GM18498 (cell line): ENCODE measurements around the gene KCNJ10.

Experiments
- ATAC-seq: cut with Tn5 transposase; IDR thresholded peaks from one replicate; pipeline ENCODE4 v1.9.1; 2021; ENCODE audit warnings: mild to moderate bottlenecking, moderate library complexity; ENCODE audit not compliant: unreplicated experiment

KCNJ10 gene

GRCh38 chr1:160084771-160085321, 14.9 kb upstream of the KCNJ10 start:
- ATAC-seq: no peak

DNA sequence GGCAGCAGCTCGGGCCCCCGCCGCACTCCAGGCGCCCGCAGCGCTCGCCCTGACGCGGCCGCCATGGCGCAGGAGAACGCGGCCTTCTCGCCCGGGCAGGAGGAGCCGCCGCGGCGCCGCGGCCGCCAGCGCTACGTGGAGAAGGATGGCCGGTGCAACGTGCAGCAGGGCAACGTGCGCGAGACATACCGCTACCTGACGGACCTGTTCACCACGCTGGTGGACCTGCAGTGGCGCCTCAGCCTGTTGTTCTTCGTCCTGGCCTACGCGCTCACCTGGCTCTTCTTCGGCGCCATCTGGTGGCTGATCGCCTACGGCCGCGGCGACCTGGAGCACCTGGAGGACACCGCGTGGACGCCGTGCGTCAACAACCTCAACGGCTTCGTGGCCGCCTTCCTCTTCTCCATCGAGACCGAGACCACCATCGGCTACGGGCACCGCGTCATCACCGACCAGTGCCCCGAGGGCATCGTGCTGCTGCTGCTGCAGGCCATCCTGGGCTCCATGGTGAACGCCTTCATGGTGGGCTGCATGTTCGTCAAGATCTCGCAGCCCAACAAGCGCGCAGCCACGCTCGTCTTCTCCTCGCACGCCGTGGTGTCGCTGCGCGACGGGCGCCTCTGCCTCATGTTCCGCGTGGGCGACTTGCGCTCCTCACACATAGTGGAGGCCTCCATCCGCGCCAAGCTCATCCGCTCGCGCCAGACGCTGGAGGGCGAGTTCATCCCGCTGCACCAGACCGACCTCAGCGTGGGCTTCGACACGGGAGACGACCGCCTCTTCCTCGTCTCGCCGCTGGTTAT, 14.2 kb upstream of the KCNJ10 start:
- ATAC-seq: peak; percentile 79

DNA sequence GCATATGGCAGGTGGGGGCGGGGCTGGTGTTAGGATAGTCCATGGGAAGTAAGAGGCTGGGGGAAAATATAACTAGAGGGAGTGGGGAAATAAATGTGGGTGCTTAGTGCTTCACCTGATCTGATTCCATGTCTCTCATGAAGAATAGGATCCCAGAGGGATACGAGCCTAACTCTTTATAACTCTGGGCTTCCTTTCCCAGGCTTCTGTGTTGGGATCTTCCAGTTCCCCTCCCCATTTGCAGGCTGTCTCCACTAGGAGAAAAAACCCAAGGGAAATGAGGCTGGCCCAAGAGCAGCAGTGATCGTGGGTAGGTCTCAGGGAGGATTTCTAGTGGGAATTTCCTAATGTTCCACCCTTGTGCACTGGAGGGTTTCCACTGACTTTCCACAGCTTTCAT, 13.0 kb upstream of the KCNJ10 start:
- no peak for ATAC-seq

DNA sequence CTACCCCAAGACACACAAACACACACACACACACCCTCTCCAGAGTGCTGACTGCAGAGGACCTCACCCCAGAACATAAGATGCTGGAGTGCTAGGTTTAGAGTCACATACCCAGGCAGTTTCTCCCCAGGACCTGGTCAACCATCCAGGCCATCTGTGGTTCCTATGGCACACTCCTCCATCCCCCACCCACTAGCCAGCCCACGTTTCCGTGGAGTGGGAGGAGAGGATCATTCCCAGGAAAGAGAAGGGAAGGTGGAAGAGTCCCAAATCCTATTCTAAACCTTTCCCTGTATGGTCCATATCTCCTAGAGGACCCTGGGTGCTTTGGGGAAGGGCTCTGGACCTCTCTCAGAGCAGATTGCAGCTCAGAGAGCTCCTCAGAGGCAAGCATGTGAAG, 12.5 kb upstream of the KCNJ10 start:
- no peak for ATAC-seq

- ATAC-seq: no peak
Measured at GRCh38 chr1:160081261-160081936, 11.4 kb upstream of the KCNJ10 start, which contains the start of gene KCNJ9. TSS of gene KCNJ9 (plus strand) at chr1:160081538. CDS start at chr1:160084031, 2,493 bp downstream.

GRCh38 chr1:160080381-160081100, 10.6 kb upstream of the KCNJ10 start:
- ATAC-seq: no peak

GRCh38 chr1:160079448-160079847, 9.5 kb upstream of the KCNJ10 start:
- no peak for ATAC-seq

DNA sequence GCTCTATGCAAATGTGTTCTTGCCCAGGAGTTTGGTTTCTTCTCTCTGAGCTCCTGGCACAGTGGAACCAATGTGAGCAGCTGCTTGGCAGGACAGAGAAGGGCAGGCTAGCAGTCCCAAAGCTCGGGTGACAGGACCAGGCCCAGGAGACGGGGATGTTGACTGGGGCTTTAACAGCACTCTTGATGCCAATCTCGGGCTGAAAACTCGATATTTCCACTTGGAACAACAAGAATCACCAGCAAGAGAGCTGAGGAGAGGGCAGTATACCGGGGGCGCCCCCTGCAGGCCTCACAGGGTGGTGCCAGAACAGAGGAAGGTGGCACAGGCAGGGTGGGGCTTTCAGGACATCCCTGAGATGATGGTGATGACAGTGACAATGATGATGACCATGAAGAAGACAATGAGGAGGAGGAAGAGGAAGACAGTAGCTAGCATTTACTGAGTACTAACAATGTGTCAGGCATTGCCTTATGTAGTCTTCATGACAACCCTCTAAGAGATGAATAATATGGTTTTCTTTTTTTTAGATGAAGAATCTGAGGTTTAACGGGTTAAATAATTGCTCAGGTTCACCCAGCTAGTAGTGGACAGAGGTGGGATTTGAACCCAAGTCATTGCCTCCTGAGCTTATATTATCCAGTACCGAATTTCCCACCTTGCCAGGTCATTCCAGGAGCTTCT, 8.7 kb upstream of the KCNJ10 start:
- no peak for ATAC-seq

DNA sequence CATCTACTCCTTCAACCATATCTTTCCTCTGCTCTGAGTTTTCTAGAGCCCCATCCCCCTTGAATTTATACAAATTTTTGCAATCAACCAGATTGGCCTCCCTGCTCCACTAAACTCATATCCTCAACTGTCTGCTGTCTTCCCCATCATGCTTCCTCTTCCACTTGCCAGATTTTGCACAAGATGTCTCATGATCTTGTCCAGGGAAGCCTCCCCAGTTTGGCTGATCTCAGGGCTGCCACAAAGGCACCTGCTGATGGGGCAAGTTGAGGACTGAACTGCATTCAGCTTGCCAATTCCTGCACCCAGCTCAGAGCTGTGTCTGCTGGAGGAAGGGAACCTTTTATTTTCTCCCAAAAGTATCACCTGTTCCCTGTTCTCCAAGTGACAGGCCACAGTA, 7.5 kb upstream of the KCNJ10 start:
- no peak for ATAC-seq

DNA sequence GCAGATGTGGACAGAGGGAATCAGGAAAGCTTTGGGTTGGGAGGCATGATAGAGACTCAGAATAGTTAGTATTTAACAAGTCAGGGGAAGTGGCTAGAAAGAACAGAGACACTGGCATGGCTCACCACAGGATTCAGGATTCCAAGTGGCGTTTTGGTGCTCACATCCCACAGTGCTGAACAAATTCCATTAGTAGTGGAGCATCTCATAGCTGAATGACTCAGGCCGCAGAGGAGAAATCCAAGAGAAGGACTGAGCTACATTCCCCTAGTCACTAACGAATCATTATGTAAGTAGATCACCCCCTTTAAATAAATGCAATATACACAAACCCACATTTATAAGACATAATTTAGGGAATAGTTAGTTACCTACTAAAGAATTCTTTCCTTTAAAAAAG, 6.3 kb upstream of the KCNJ10 start:
- ATAC-seq: no peak

DNA sequence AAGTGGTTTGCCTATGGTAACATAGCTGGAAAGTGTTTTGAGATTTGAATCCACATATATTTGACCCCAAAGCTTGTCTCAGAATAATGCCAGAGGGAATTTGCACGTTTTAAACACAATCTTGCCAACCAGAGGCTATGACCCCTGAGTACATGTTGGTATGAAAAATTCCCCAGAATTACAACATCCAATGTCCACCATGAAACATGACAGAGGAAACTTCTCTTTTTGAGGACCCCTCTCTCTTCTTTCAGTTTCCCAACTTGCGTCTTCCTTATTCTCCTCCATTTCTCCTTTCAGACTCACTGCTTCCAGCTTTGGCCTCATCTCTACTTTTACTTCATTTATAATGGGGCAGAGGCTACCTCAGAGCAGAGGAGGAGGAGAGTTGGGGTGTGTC, 5.9 kb upstream of the KCNJ10 start:
- ATAC-seq: no peak

DNA sequence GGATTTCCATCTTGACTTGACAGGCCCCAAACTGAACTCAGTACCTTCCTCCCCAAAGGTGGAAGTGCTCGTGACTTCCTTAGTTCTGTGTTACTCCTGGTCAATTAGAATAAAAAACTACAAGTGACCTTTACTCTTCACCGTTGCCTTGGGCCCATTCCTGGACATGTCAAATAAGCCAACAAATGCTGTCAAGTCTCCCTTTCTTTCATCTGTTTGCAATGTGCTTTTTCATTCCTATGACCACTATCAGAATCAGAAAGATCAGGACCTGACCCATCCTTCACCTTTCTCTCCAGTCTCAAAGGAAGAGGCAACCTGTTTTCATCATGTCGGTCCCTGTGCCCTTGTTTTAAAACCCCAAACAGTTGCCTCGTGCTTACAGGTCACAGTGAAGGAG, 4.9 kb upstream of the KCNJ10 start:
- ATAC-seq: no peak

- ATAC-seq: no peak
Measured at GRCh38 chr1:160071289-160071688, 1.3 kb upstream of the KCNJ10 start.

DNA sequence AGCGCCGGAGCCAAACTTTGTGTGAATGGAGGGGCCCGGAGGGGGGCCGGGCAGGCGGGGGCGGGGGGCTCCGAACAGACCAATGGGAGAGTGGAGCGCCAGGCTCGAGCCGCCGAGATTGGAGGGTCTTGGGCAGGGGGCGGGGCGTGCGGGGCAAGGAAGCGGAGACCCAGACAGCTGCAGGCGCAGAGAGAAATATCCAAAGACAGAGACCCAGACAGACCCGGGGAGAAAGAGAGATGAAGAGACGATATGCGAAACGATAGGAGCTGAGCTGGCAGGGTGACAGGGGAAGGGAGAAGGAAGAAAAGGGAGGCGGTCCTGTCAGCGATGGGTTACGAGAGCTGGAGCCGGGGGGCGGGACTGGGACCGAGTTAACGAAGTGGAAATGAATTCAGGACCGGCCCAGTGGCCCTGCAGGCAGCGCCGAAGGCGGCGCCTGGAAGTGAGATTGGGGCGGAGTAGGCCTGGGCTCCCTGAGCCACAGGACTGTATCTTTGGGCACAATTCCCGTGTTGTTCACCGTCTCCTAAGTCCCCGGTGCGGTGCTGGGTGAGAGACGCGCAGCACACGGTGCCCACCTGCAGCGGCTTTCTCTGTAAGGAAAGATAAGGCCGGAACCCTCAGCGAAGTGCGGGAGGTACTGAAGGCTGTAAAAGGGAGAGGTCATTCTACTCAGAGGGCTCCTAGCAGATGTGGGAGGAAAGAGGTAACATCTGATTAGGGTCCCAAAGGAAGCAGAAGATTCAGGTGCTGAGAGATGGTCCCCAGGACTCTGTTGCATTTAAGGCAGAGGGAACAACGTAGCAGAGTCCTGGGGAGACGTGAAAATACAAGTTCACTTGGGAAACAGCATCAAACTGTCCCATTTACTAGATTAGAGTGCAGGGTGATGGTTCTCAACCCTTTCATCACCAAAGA, 543 bp upstream of the KCNJ10 start:
- ATAC-seq: peak; percentile 40

GRCh38 chr1:160068225-160068624, 1.7 kb downstream of the KCNJ10 start:
- ATAC-seq: no peak

DNA sequence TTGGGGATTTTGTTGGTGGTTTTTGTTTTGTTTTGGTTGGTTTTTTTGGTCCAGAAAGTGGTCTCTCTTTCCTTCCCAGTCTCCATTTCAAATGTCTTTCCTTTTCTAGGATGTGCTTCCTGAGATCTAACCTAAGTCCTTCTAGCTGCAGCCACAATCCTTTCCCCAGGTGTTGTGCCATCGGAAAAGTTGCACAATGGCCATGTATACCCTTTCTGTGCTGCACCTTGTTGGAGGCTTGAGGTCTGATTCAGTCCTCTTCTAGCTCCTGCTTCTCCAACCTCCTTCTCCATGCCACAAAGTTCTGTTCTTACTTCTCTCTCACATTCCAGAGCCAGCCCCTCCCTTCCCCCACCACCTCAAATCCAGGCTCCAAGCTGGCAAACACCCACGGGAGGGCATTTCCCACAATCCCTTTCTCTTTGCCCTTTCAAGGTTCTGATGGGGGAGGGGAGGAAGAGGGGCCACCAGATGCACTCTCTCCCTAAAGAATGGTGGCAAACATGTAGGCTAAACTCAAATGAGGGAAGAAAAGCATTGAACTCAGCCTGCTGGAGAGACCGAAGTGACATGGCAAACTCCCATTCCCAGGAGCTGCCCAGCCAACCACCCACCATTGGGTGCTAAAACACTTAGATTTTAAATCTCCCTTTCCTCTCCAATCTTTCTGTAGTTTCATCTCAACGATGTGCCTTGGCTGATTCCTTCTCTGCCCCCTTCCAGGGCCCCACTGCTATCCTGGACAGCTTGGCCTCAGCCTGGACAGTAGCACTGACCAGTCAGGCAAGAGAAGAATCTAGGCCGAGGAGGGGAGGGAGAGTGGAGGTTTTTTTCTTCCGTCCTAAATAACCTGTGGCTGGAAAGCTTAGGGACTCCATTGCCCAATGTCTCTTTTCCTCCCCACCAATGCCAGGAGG, 2.9 kb downstream of the KCNJ10 start:
- no peak for ATAC-seq

GRCh38 chr1:160064746-160065145, 5.2 kb downstream of the KCNJ10 start:
- ATAC-seq: no peak

- no peak for ATAC-seq
Measured at GRCh38 chr1:160064164-160064563, 5.8 kb downstream of the KCNJ10 start.

- ATAC-seq: no peak
Measured at GRCh38 chr1:160063176-160063575, 6.8 kb downstream of the KCNJ10 start.
